Ishikawa (cell line): Measurements from ENCODE around the gene SF1.

ENCODE experiments used
- CEBPB ChIP-seq: IDR thresholded peaks from 2 replicates; pipeline ENCODE4 v1.6.1; 2012
- EP300 ChIP-seq: IDR thresholded peaks from 2 replicates; pipeline ENCODE4 v1.6.1; 2012; ENCODE audit warnings: borderline replicate concordance
- MAX ChIP-seq: IDR thresholded peaks from 2 replicates; pipeline ENCODE4 v1.6.1; 2012
- RAD21 ChIP-seq: IDR thresholded peaks from 2 replicates; pipeline ENCODE4 v1.6.1; 2012; ENCODE audit warnings: low read depth
- TAF1 ChIP-seq: IDR thresholded peaks from 2 replicates; pipeline ENCODE4 v1.6.1; 2012; ENCODE audit warnings: low read depth, mild to moderate bottlenecking
- TF ChIP-seq, protein P1 (sequence below): IDR thresholded peaks from 2 replicates; pipeline ENCODE4 v1.6.1; 2012; ENCODE audit warnings: low read depth, mild to moderate bottlenecking

DNA sequence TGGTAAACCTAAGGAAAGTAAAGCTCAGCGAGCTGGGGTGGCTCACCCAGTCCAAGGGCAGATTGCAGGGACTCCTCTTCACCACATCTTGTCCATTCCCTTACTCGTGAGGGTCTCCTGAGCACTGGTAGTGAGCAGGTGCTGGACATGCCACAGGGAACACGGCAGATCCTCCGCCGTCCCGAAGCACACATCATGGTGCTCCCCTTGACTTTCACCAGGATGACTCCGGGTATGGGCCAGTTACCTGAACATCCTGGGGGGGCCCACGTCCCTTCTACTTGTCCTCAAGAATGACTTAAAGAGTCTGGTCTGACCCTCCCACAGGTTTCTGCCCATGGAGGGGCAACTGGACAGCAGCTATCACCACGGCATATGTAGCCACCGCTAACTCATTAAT, 8.0 kb upstream of the SF1 start:
- no peak for TF ChIP-seq EP300
- TF ChIP-seq CEBPB, result no peak
- no peak for TF ChIP-seq RAD21
- TF ChIP-seq MAX, result no peak
- no peak for TF ChIP-seq TAF1
- TF ChIP-seq, protein P1, sequence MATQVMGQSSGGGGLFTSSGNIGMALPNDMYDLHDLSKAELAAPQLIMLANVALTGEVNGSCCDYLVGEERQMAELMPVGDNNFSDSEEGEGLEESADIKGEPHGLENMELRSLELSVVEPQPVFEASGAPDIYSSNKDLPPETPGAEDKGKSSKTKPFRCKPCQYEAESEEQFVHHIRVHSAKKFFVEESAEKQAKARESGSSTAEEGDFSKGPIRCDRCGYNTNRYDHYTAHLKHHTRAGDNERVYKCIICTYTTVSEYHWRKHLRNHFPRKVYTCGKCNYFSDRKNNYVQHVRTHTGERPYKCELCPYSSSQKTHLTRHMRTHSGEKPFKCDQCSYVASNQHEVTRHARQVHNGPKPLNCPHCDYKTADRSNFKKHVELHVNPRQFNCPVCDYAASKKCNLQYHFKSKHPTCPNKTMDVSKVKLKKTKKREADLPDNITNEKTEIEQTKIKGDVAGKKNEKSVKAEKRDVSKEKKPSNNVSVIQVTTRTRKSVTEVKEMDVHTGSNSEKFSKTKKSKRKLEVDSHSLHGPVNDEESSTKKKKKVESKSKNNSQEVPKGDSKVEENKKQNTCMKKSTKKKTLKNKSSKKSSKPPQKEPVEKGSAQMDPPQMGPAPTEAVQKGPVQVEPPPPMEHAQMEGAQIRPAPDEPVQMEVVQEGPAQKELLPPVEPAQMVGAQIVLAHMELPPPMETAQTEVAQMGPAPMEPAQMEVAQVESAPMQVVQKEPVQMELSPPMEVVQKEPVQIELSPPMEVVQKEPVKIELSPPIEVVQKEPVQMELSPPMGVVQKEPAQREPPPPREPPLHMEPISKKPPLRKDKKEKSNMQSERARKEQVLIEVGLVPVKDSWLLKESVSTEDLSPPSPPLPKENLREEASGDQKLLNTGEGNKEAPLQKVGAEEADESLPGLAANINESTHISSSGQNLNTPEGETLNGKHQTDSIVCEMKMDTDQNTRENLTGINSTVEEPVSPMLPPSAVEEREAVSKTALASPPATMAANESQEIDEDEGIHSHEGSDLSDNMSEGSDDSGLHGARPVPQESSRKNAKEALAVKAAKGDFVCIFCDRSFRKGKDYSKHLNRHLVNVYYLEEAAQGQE, result no peak
